Measurements from ENCODE around the gene CTU2.

CTU2 gene

DNA sequence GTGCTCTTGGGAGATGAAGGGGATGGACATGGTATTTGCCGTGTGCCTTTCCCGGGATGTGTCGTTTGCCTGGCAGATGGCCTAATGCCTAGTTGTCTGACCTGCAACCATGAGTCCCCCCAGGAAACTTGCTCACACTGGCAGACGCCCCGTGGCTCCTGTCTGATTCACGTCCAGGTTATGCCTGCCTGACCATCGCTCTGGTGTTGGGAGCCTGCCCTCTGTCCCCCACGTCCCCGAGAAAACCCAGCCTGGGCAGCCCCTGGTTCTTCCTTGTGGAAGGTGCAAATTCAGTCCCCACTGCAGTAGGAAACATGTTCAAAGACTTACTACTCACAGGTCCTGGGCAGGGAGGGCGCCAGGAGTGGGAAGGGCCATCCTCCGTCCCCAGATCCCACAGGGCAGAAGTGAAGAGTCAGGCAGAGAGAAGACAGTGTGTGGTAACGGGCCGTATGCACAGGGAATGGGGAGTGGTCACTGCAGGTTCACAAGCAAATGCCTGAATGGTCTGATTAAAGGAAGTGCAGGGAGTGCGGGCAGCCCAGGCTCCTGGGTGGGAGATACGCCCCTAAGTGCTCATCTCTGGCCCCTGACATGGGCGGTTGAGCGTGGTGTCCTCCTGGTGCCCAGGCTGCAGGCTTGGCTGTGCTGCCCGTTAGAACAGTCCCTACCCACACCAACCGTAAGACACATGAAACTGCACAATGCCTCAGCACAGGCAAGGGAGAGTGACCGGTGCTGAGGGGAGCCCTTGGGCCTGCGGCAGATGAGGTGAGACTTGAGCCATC lies 15.8 kb upstream of the CTU2 start:
- no peak overlapping the region for H3K4me3 Mint-ChIP-seq
- peaks cover 48% of the 10 kb centered on the region for H3K4me1 Mint-ChIP-seq
- H3K36me3 Mint-ChIP-seq: no peaks in the 10 kb centered on the region
- H3K27me3 Mint-ChIP-seq: no peaks in the 10 kb centered on the region
- H3K27ac Mint-ChIP-seq: peak overlapping the region; percentile 80
- no peaks in the 10 kb centered on the region for H3K9me3 Mint-ChIP-seq

DNA sequence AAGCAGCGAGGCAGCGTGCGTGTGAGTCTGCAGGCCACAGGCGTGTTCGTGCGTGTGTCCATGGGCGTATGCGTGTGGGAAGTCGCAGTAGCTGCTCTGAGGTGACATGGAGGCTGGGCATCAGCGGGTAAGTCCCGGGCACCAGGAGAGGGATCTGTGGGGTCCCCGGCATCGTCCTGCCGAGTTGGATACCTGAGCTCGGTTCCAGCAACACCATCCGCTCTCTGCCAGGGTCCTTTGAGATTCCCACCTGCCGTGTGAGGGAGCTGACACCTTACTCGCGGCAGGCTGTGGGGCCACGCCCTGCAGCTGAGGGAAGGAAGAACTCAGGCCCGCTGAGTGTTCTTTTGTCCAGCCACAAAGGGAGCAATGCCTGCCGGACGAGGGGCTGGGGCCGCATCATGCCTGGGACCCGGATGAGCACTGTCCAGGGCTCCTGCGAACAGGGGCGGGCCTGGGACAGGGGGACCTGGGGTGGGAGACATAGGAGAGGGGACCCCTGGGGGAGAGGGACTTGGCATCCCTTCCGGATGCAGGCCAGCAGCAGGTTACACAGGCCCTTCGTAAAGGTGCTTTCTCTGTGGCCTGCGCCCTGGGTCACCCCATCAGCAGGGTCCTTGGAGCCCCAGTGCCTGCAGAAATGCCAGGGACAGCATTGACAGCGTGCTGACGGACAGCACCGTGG lies 15.0 kb upstream of the CTU2 start:
- Mint-ChIP-seq H3K9me3 (no peaks in the 10 kb centered on the region), H3K4me3 (no peak overlapping the region), H3K27me3 (no peaks in the 10 kb centered on the region), H3K36me3 (no peaks in the 10 kb centered on the region), H3K27ac (peak overlapping the region; percentile 80), H3K4me1 (peaks cover 48% of the 10 kb centered on the region)

DNA sequence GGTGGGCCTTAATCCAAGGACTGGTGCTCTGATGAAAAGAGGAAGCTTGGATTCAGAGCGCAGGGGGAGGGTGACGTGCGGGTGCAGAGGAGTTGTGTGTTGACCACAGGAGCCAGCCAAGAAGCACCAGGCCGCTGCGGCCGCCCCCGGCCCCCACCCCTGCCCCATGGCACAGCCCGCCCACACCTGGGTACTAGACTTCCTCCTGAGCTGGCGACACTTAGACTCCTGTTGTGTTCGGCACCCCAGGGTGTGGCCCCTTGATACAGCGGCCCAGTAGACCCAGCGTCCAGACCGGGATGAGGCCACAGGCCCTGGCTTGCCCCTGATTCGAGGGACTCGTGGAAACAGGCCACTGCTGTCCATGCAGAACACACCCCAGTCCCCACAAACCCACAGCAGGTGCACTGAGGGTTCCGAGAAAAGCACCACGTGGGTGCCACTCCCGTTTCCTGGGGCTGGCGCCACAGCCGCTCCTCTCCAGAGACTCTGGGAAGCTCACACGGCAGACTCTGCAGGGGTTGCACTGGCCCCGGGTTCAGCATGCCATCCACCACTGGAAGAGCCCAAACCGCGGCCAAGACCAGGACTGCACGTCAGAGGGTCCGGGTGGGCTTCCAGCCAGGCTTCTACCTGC lies 14.3 kb upstream of the CTU2 start:
- Mint-ChIP-seq H3K27me3 (no peaks in the 10 kb centered on the region), H3K4me3 (no peak overlapping the region), H3K9me3 (no peaks in the 10 kb centered on the region), H3K27ac (peak overlapping the region; percentile 59), H3K4me1 (peaks cover 48% of the 10 kb centered on the region), H3K36me3 (no peaks in the 10 kb centered on the region)

DNA sequence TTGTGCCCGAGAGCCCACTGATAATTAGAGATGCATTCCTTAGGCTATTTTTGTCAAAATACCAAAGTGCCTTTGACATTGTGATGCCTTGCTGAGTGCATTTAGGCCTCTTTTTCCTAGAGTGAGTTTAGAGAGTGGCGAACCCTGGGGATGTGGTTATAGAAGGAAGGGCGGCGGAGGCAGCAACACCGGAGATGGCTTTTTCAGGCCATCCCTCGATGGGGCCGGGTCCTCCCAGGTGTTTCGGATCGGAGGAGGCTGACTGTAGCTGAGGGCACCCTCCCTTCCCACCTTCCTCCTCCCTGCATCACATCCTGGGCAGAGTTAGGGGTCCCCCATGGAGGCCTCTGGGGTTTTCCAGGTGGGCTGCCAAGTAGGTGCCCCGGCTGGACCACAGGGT lies 13.4 kb upstream of the CTU2 start:
- peak overlapping the region; percentile 55 for H3K27ac Mint-ChIP-seq
- H3K9me3 Mint-ChIP-seq: no peaks in the 10 kb centered on the region
- no peaks in the 10 kb centered on the region for H3K27me3 Mint-ChIP-seq
- H3K36me3 Mint-ChIP-seq: no peaks in the 10 kb centered on the region
- peak overlapping the region; percentile 39 for H3K4me3 Mint-ChIP-seq
- peaks cover 53% of the 10 kb centered on the region for H3K4me1 Mint-ChIP-seq

DNA sequence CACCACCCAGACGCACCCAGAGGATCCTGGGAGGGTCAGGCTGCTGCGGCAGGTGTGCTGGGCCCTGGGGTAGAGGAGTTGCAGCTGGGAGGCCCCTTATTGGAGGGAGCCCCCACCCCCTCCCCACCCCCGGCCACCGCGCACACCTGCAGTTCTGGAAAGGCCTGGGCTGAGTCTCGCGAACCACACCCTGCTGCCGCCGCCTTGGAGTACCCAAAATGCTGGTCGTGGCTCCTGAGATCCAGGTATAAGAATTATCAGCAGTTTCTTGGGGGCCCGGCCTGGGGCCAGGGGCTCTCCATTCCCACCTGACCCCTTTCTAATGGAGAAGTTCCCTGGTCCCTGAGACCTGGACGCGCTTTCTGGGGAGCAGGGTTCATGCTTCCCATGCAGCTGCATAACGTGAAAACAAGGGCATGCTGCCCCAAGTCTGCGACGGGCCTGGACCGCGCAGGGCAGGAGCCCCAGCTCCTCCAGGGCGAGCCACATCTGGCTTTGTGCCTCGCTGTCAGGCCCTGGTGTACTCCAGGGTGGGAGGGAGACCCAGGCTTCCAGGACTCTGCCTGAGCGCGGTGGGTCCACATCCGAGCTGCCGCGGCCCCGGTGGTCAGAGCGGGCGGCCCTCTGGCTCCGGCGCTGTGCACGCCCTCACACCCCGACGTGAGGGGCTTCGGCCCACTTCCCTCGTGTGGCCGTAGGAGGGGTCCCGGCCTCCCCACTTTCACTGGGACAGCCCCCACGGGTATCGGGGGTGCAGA lies 12.7 kb upstream of the CTU2 start:
- H3K27ac Mint-ChIP-seq: no peak overlapping the region
- no peaks in the 10 kb centered on the region for H3K9me3 Mint-ChIP-seq
- H3K4me1 Mint-ChIP-seq: peaks cover 53% of the 10 kb centered on the region
- H3K36me3 Mint-ChIP-seq: no peaks in the 10 kb centered on the region
- no peak overlapping the region for H3K4me3 Mint-ChIP-seq
- no peaks in the 10 kb centered on the region for H3K27me3 Mint-ChIP-seq

DNA sequence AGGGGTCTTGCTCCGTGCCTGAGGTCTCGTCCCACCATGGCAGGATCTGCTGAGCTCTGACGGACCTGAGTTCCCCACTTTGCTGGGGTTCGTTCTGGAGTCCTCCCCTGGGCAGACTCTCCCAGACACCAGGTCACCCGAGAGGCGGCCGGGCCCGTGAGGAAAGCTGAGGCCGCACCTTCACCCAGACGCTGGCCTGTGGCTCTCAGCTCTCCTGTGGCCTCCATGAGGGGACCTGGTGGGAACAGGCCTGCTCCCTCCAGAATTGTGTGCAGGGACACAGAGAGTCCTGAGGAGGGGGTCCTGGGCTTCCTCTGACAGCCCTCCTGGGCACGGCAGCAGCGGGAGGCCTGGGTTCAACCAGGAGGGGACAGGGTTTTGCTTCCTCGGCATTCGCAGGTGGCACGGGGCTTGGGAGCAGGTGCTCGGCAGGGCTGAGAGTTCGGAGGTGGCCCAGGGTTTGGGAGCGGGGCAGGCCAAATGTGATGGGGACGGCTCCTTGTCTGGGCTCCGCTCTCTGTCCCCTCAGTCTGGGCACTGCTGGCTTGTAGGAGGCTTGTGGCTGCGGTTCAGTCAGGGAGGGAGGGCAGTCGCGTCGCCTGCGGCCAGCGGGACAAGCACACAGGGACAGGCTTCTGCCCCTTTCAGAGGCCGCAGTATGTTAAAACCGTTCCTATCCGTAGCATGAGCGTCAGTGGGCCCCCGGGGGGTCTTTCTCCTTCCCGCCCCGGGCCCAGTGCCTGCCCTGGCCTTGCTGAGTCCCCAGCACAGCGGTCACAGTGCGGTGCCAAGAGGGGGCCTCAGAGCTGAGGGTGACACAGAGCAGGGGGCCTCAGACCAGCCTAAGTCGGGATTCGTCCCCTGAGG lies 11.8 kb upstream of the CTU2 start:
- Mint-ChIP-seq H3K27ac (peak overlapping the region; percentile 79), H3K4me1 (peaks cover 44% of the 10 kb centered on the region), H3K36me3 (no peaks in the 10 kb centered on the region), H3K27me3 (no peaks in the 10 kb centered on the region), H3K4me3 (no peak overlapping the region), H3K9me3 (no peaks in the 10 kb centered on the region)

DNA sequence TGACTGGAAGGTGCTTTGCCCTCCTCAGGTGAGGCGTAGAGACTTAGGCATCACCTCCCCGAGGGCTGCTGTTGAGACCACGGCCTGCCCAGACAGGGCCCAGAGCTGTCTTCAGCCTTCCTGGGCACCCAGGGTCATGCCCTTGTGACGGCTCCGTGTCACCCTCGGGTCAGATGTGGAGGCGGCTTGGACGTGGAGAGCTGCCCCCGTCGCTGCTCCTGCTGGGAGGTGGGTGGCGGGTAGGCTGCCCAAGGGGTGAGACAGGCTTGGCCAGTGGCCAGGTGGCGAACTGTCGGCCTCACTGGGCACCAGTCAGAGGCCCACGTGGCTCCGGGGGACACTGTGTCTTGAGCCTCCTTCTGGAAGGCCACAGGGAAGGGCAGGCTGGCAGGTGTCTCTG lies 11.1 kb upstream of the CTU2 start:
- no peaks in the 10 kb centered on the region for H3K9me3 Mint-ChIP-seq
- H3K4me1 Mint-ChIP-seq: peaks cover 49% of the 10 kb centered on the region
- no peaks in the 10 kb centered on the region for H3K27me3 Mint-ChIP-seq
- no peak overlapping the region for H3K4me3 Mint-ChIP-seq
- no peaks in the 10 kb centered on the region for H3K36me3 Mint-ChIP-seq
- no peak overlapping the region for H3K27ac Mint-ChIP-seq

DNA sequence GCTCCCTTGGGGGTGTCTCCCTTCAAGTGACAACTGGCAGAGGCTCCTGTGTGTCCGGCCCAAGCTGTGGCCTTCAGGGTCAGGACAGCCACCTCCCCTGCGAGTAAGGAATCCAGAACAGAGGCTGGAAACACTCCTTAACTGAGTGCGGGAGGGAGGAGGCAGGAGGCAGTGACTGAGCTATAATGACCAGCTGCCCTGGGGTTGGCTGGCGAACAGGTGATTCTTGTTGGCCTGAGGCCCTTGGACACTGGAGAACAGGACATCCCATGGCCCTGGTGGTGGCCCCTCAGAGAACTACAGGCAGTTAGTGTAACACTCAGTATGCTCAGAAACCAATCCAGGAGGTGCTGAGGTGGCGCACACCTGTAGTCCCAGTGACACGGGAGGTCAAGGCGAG lies 10.6 kb upstream of the CTU2 start:
- Mint-ChIP-seq H3K4me3 (no peak overlapping the region), H3K27me3 (no peaks in the 10 kb centered on the region), H3K9me3 (no peaks in the 10 kb centered on the region), H3K27ac (no peak overlapping the region), H3K36me3 (no peaks in the 10 kb centered on the region), H3K4me1 (peaks cover 45% of the 10 kb centered on the region)

DNA sequence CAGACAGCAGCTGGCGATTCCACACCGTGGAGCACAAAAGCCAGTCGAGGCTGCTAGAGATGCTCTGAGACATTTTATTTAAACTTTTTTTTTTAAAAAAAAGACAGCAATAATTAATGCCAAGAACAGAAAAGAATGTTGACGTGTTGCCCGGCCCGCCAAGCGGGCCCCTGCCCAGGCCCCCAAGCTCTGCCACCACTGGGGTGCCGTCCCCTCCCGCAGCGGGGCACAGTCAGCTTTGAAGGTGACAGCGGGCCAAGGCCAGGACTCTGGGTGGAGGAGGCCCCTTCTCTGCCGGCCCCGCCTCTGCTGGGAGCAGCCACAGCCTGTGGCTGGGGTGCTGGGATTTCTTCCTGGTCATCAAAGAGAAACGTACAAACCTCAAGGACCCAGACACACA lies 9.9 kb upstream of the CTU2 start:
- Mint-ChIP-seq H3K27ac (no peak overlapping the region), H3K4me3 (no peak overlapping the region), H3K27me3 (no peaks in the 10 kb centered on the region), H3K9me3 (no peaks in the 10 kb centered on the region), H3K36me3 (no peaks in the 10 kb centered on the region), H3K4me1 (peaks cover 44% of the 10 kb centered on the region)

DNA sequence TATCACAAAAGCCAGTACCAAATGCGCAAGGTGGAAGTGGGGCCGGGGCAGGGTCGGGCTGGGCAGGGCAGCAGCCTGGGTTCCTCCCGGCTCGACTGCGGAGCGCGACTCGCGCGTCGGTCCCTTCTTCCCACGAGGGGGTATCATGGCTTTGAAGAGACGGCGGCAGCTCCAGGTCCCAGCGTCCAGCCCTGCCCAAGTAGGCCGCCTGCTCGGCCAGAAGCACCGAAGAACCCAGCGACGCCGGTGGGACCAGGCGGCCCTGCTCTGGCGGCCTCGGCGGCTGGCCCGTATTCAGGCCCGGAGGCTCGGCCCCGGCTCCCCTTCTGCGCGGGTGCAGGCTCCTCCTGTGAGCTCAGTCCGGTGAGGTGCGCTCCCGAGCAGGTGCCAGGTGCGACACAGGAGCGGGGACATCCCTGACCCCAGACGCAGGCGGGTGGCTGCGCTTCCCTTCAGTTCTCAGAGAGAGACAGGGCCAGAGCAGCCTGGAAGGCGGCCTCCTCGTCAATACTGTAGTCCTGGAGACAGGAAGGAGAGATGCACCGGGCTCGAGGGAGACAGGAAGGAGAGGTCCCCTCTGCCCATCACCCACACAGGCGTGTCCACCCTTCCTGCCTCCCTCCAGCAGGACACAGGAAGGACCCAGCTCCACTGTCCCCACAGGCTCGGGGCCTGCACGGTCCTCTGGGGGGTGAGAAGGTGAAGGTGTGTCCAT lies 9.0 kb upstream of the CTU2 start:
- Mint-ChIP-seq H3K4me3 (no peak overlapping the region), H3K9me3 (no peaks in the 10 kb centered on the region), H3K4me1 (peaks cover 45% of the 10 kb centered on the region), H3K27ac (peak overlapping the region; percentile 77), H3K36me3 (no peaks in the 10 kb centered on the region), H3K27me3 (no peaks in the 10 kb centered on the region)

DNA sequence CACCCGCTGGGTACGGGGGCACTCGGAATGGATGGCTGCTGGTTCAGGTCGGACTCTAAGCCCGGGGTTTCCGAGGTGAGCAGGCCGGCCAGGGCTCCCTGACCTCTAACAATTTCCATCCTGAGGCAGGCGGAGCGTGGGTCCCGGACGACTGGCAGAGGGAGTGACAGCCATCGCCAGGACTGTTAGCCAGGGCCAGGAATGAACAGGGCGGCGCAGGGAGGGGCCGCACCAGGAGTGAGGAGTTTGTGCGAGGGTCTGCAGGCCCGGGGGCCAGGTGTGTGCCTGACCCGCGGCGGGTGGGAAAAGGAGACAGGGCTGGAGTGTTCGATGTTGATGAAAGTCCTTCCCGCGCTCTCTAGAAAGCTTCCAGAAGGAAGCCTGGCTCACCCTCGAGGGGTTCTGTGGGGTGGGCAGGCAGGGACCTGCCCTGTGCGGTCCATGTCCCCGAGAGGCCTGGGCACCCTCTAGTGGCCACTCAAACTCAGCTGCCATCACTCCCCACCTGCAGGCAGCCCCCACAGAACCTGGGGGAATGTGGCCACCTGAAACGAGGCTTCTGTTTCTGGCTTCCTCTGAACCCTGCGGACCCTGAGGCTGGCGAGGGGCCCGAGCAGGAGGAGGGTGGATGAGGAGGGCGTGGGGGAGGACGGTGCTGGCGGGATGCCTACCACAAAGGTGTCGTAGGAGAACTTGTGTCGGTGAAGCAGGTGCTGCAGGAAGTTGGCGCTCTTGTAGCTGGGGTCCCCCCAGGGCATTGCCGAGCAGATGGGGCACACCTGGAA lies 8.3 kb upstream of the CTU2 start:
- Mint-ChIP-seq H3K27me3 (no peaks in the 10 kb centered on the region), H3K9me3 (no peaks in the 10 kb centered on the region), H3K36me3 (no peaks in the 10 kb centered on the region), H3K4me3 (no peak overlapping the region), H3K4me1 (peaks cover 45% of the 10 kb centered on the region), H3K27ac (peak overlapping the region; percentile 77)

DNA sequence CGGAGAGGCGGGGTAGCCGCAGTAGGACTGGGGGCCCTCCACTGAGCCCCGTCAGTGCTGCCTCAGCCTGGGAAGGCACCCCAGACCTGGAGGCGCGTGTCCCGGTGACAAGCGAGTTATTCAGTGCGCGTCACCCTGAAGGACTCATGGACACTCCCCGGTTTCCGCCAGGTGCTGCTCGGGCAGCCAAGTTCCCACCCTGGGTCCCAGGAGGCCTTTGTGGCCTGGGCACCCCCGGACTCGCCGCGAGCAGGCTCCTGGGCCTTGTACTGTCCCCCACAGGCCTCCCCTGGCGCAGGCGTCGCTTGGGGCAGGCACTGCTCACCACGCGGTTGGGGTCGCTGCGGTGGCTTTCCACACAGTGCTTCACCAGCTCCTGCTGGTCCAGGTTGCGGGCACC lies 7.7 kb upstream of the CTU2 start:
- Mint-ChIP-seq H3K4me3 (no peak overlapping the region), H3K4me1 (peaks cover 48% of the 10 kb centered on the region), H3K9me3 (no peaks in the 10 kb centered on the region), H3K27me3 (no peaks in the 10 kb centered on the region), H3K36me3 (no peaks in the 10 kb centered on the region), H3K27ac (no peak overlapping the region)

DNA sequence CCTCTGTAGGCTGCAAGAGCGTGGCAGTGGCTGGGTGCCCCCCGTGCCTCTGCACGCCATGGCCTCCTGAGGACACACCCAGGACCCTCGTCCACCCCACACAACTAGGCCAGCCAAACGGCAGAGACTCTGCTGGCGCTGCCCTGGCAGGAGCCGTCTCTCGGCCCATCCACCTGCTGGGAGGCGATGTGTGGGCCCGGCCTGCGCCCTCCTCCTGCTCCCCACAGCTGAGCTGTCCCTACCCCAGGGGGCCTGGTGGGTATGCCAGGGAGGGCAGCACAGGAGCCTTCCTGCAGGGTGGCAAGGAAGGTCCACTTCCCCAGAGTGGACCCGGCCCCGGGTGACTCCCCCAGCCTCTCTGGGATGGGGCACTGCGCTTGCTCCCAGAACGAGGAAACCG lies 7.1 kb upstream of the CTU2 start:
- Mint-ChIP-seq H3K9me3 (no peaks in the 10 kb centered on the region), H3K4me1 (peaks cover 51% of the 10 kb centered on the region), H3K4me3 (no peak overlapping the region), H3K36me3 (no peaks in the 10 kb centered on the region), H3K27ac (no peak overlapping the region), H3K27me3 (no peaks in the 10 kb centered on the region)

DNA sequence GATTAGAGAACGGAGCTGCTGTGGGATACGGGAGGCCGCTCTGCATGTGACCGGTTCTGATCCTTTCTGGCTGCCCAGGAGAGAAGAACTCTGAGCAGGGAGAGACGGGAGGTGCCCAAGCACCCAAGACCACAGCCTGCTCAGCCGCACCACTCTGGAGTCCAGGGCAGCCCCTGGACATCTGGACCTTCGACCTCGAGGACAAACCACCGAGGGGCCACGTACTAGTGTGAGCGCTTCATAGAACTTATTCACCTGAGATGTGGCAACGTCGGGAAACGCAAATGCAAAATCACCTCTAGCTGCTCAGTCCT lies 6.0 kb upstream of the CTU2 start:
- H3K27me3 Mint-ChIP-seq: no peaks in the 10 kb centered on the region
- H3K9me3 Mint-ChIP-seq: no peaks in the 10 kb centered on the region
- peaks cover 58% of the 10 kb centered on the region for H3K4me1 Mint-ChIP-seq
- H3K27ac Mint-ChIP-seq: peak overlapping the region; percentile 95
- H3K4me3 Mint-ChIP-seq: peak overlapping the region; percentile 89
- no peaks in the 10 kb centered on the region for H3K36me3 Mint-ChIP-seq
